ENCODE data around the gene SNX7.
A peak's percentile ranks its signal among the peaks of the same experiment; 100 is the strongest.

The SNX7 gene

GRCh38 chr1:98781906-98782305 lies 120.4 kb downstream of the SNX7 start:
- DNase-seq: no peak

GRCh38 chr1:98783821-98784220 lies 122.3 kb downstream of the SNX7 start:
- DNase-seq: no peak

GRCh38 chr1:98791498-98791897 lies 130.0 kb downstream of the SNX7 start:
- DNase-seq: no peak

GRCh38 chr1:98792123-98792522 lies 130.6 kb downstream of the SNX7 start:
- no peak for DNase-seq

GRCh38 chr1:98793136-98793535 lies 131.6 kb downstream of the SNX7 start:
- no peak for DNase-seq

GRCh38 chr1:98794196-98794886 lies 132.8 kb downstream of the SNX7 start:
- DNase-seq: peak; percentile 58

GRCh38 chr1:98796049-98796448 lies 134.5 kb downstream of the SNX7 start:
- DNase-seq: no peak

- no peak for DNase-seq
Measured at GRCh38 chr1:98797506-98797905, 136.0 kb downstream of the SNX7 start.
